Measurements from ENCODE around the gene EHBP1L1. TPM values are rescaled to one million over a fixed set of nuclear protein-coding genes. Genes with fewer than 3 reads are reported as not detected.

The EHBP1L1 gene
- total and polyA plus RNA-seq, 2 of the 13 experiments (the other 11 are each of a cell fraction or from before 2014, with no cell fraction given), result 8.3 to 10.6 TPM

DNA sequence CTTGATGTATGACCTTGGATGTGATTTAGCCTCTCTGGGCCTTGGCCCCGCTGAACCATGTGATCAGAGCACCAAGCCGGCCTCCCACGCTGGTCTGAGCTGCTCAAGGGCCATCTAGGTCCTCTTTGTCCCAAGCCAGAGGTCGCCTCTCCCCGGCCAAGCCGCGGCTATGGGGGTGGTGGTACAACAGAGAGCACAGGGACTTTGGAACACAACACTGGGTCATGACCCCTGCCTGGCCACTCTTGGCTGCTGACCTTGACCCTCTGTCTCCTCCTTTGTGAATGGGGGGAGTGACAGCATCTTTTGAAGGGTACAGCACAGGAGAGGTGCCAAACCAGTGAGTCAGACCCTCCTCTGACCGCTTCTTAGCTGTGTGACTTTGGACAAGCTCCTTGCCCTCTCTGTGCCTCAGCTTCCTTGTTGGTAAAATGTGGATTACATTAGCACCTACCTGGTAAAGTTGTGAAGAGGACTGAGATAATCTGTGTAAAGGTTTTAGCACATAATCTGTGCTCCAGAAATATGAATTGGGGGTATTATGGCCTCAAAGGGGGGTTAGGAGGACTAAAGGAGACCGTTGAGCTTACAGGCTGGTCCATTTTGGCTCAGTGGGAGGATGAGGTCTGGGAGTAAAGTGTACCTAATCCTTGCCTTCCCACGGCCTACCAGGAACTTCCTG lies 46.2 kb upstream of the EHBP1L1 start:
- DNase-seq (ENCODE audit: low spot score), result peak; percentile 50
- ChIA-PET POLR2A (interaction anchor here (0.6 to 1.7 kb wide), 12 partner anchors 8 to 145 kb away, joined by 3 to 12 read pairs (median 5); partner anchors contain the start of gene NEAT1), CTCF (ENCODE audit: low intra/inter-chr PET ratio, low total read pairs) (no interaction called here)
- FAIRE-seq, result peak; percentile 80
- 35% methylated on average over 3 of the region's 10 CpGs for WGBS (ENCODE audit: low lambda C conversion rate)
- 0 out of 2 replicates have a peak overlapping the region, but pooled peaks have one; percentile 17 for H3K9ac ChIP-seq (ENCODE audit: insufficient read depth, low read depth, low read length)
- in situ Hi-C loops (cut with HindIII; ENCODE audit: extremely low pct_ligation_motif_present, low pct_unique_long_range_greater_than_20kb), result no loop called here
- intact Hi-C loops (cut with micrococcal nuclease; ENCODE audit: unreplicated experiment), result no loop called here
- peak overlapping the region; percentile 62 for H3K4me2 ChIP-seq (ENCODE audit: low read depth, low read length)
- H3K4me1 ChIP-seq (ENCODE audit: insufficient read depth, low read length), result peaks cover 47% of the 10 kb centered on the region
- peak; percentile 71 for ATAC-seq
- H3K4me3 ChIP-seq (replicated peaks in 1 of 3; ENCODE audit: insufficient read depth in 1 of 3, low read depth in 2 of 3, low read length in 3 of 3), result 0 out of 6 replicates have a peak overlapping the region, but pooled peaks of 1 of the 3 experiments have one; percentile 32
- no peaks in the 10 kb centered on the region for H3K9me3 ChIP-seq (ENCODE audit: low read length)
- H2AFZ ChIP-seq (ENCODE audit: low read length), result no peak overlapping the region
- no peaks in the 10 kb centered on the region; a peak in 1 of 5 replicates for H3K27me3 ChIP-seq (ENCODE audit: control insufficient read depth in 1 of 2, insufficient read depth in 2 of 2, low read length in 2 of 2)
- H3K36me3 ChIP-seq (replicated peaks in 1 of 2; ENCODE audit: control insufficient read depth in 1 of 2, insufficient read depth in 2 of 2, low read length in 2 of 2), result peaks cover 17 to 35% of the 10 kb centered on the region in 2 experiments
- no TSS peak for BruUV-seq (replicated peaks)
- H3K79me2 ChIP-seq (ENCODE audit: insufficient read depth, low read length), result peaks cover 19% of the 10 kb centered on the region
- peak overlapping the region; percentile 66 for H3K27ac ChIP-seq (ENCODE audit: extremely low read length, insufficient read depth, low read length)
- 0 out of 2 replicates have a peak, but pooled peaks cover 3% of the 10 kb centered on the region for H4K20me1 ChIP-seq (ENCODE audit: insufficient read depth, low read length)
- TF ChIP-seq ZKSCAN1 (IDR thresholded peaks at IDR 0.05; ENCODE audit: low read length), result no peak
- TF ChIP-seq NR3C1 (CRISPR knock-in tag; IDR thresholded peaks at IDR 0.05), result no peak
- TF ChIP-seq, protein P1, sequence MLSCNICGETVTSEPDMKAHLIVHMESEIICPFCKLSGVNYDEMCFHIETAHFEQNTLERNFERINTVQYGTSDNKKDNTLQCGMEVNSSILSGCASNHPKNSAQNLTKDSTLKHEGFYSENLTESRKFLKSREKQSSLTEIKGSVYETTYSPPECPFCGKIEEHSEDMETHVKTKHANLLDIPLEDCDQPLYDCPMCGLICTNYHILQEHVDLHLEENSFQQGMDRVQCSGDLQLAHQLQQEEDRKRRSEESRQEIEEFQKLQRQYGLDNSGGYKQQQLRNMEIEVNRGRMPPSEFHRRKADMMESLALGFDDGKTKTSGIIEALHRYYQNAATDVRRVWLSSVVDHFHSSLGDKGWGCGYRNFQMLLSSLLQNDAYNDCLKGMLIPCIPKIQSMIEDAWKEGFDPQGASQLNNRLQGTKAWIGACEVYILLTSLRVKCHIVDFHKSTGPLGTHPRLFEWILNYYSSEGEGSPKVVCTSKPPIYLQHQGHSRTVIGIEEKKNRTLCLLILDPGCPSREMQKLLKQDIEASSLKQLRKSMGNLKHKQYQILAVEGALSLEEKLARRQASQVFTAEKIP (CRISPR knock-in tag; IDR thresholded peaks at IDR 0.05; ENCODE audit: borderline replicate concordance), result no peak
- TF ChIP-seq REPIN1 (CRISPR knock-in tag; IDR thresholded peaks at IDR 0.05; ENCODE audit: borderline replicate concordance, low read depth), result 0 out of 2 replicates have a peak, but pooled peaks have one; percentile 74
- TF ChIP-seq ZFP41 (CRISPR knock-in tag; IDR thresholded peaks at IDR 0.05; ENCODE audit: borderline replicate concordance), result no peak
- TF ChIP-seq MTA3 (CRISPR knock-in tag; IDR thresholded peaks at IDR 0.05), result no peak
- TF ChIP-seq ZNF333 (CRISPR knock-in tag; IDR thresholded peaks at IDR 0.05; ENCODE audit: borderline replicate concordance), result no peak
- TF ChIP-seq ZNF354B (CRISPR knock-in tag; IDR thresholded peaks at IDR 0.05), result no peak
- TF ChIP-seq, protein P2, sequence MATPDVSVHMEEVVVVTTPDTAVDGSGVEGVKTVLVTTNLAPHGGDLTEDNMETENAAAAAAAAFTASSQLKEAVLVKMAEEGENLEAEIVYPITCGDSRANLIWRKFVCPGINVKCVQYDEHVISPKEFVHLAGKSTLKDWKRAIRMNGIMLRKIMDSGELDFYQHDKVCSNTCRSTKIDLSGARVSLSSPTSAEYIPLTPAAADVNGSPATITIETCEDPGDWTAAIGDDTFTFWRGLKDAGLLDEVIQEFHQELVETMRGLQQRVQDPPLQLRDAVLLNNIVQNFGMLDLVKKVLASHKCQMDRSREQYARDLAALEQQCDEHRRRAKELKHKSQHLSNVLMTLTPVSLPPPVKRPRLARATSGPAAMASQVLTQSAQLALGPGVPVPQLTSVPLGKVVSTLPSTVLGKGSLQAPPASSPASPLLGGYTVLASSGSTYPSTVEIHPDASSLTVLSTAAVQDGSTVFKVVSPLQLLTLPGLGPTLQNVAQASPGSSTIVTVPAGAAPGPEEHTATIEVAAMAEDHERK (CRISPR knock-in tag; IDR thresholded peaks at IDR 0.05; ENCODE audit: low read depth), result no peak
- TF ChIP-seq TEAD2 (CRISPR knock-in tag; IDR thresholded peaks at IDR 0.05), result no peak
- 0 out of 2 replicates have a peak, but pooled peaks have one; percentile 42 for TF ChIP-seq ZNF292 (CRISPR knock-in tag; IDR thresholded peaks at IDR 0.05; ENCODE audit: borderline replicate concordance, low read depth)
- TF ChIP-seq ADNP (CRISPR knock-in tag; IDR thresholded peaks at IDR 0.05), result peak; percentile 87
- no peak for TF ChIP-seq HNRNPUL1 (IDR thresholded peaks at IDR 0.05; ENCODE audit: low read depth, low read length)
- TF ChIP-seq ZFP36 (IDR thresholded peaks at IDR 0.05; ENCODE audit: borderline replicate concordance, low read depth, low read length, partially characterized antibody), result peak; percentile 89
- TF ChIP-seq, protein P3, sequence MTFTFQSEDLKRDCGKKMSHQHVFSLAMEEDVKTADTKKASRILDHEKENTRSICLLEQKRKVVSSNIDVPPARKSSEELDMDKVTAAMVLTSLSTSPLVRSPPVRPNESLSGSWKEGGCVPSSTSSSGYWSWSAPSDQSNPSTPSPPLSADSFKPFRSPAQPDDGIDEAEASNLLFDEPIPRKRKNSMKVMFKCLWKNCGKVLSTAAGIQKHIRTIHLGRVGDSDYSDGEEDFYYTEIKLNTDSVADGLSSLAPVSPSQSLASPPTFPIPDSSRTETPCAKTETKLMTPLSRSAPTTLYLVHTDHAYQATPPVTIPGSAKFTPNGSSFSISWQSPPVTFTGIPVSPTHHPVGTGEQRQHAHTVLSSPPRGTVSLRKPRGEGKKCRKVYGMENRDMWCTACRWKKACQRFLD (CRISPR knock-in tag; IDR thresholded peaks at IDR 0.05; ENCODE audit: borderline replicate concordance), result no peak
- no peak for TF ChIP-seq ATRX (CRISPR knock-in tag; IDR thresholded peaks at IDR 0.05; ENCODE audit: borderline replicate concordance)

All from HepG2 (cell line).